ENCODE measurements around the gene EXD3.

GRCh38 chr9:137354153-137354844, 68.7 kb downstream of the EXD3 start:
- no peak for TF ChIP-seq SP1 (CRISPR knock-in tag; IDR thresholded peaks at IDR 0.05)
- no peak for TF ChIP-seq BHLHE40 (IDR thresholded peaks at IDR 0.05; ENCODE audit: low read length)
- no peak for TF ChIP-seq CTCF (IDR thresholded peaks at IDR 0.05 in 2 of 3, conservative IDR thresholded peaks at IDR 0.05 in 1 of 3; ENCODE audit: insufficient read depth in 2 of 3, low read depth in 1 of 3, low read length in 3 of 3)
- TF ChIP-seq ZFP91 (CRISPR knock-in tag; IDR thresholded peaks at IDR 0.05): no peak
- no peak for TF ChIP-seq ZBTB34 (CRISPR knock-in tag; IDR thresholded peaks at IDR 0.05)
- TF ChIP-seq ZFP30 (CRISPR knock-in tag; IDR thresholded peaks at IDR 0.05; ENCODE audit: borderline replicate concordance): no peak
- no peak for TF ChIP-seq FOXA1 (IDR thresholded peaks at IDR 0.05; ENCODE audit: borderline replicate concordance)
- TF ChIP-seq BDP1 (IDR thresholded peaks at IDR 0.05; ENCODE audit: insufficient read depth, insufficient read length): no peak
- TF ChIP-seq PCBP1 (IDR thresholded peaks at IDR 0.05; ENCODE audit: low read depth, low read length, poor library complexity, severe bottlenecking): no peak
